ENCODE results near the gene CENATAC.

GRCh38 chr11:118975771-118976709 is 21.9 kb upstream of the CENATAC start:
- TF ChIP-seq CTCF (IDR thresholded peaks at IDR 0.05; ENCODE audit: low read depth, low read length) (no peak), EZH2phosphoT487 (IDR thresholded peaks at IDR 0.05; ENCODE audit: low read depth) (no peak)

All from OCI-LY3 (cell line).